Liver (tissue), 9 donors: Measurements from ENCODE around the gene CWH43. TPM values are rescaled to one million over a fixed set of nuclear protein-coding genes. Genes with fewer than 3 reads are reported as not detected.

Source experiments
- DNase-seq: peaks from one replicate; pipeline ENCODE4 v3.0.0-alpha.2; 2017; ENCODE audit warnings: low spot score
- H3K27ac ChIP-seq, 2 donors: one replicate each; pipeline ENCODE4 v1.7.0; 2013; ENCODE audit warnings: inconsistent platforms in 2 of 2, low read length in 2 of 2, control low read depth in 1 of 2, low read depth in 1 of 2, mild to moderate bottlenecking in 1 of 2
- H3K27me3 ChIP-seq, 4 donors: one replicate each; pipeline versions ENCODE4 v1.6.1 to v1.7.0; 2013; ENCODE audit warnings: low read length in 3 of 4, inconsistent platforms in 1 of 4, mild to moderate bottlenecking in 1 of 4, moderate library complexity in 1 of 4; ENCODE audit not compliant: control insufficient read depth in 4 of 4, insufficient read depth in 4 of 4
- H3K36me3 ChIP-seq, 4 donors: one replicate each; pipeline versions ENCODE4 v1.6.1 to v1.7.0; 2013; ENCODE audit warnings: low read length in 3 of 4, mild to moderate bottlenecking in 3 of 4, low read depth in 1 of 4, moderate library complexity in 1 of 4; ENCODE audit not compliant: control insufficient read depth in 4 of 4, insufficient read depth in 3 of 4
- H3K4me1 ChIP-seq, 4 donors: one replicate each; pipeline versions ENCODE4 v1.6.1 to v1.7.0; 2013; ENCODE audit warnings: low read length in 3 of 4, mild to moderate bottlenecking in 3 of 4, moderate library complexity in 1 of 4; ENCODE audit not compliant: control insufficient read depth in 4 of 4, insufficient read depth in 4 of 4
- H3K4me3 ChIP-seq, 3 donors: one replicate each; pipeline versions ENCODE4 v1.6.1 to v1.7.0; 2013; ENCODE audit warnings: low read length in 3 of 3, control low read depth in 1 of 3, low read depth in 1 of 3, mild to moderate bottlenecking in 1 of 3
- H3K9ac ChIP-seq, 2 donors: one replicate each; pipeline ENCODE4 v1.7.0; 2013; ENCODE audit warnings: low read length in 2 of 2, mild to moderate bottlenecking in 2 of 2, moderate library complexity in 2 of 2, control low read depth in 1 of 2, low read depth in 1 of 2
- H3K9me3 ChIP-seq, 4 donors: one replicate each; pipeline versions ENCODE4 v1.6.1 to v1.7.0; 2013; ENCODE audit warnings: low read length in 3 of 4; ENCODE audit not compliant: control insufficient read depth in 4 of 4
- CTCF ChIP-seq: fragments of 150-350 bp; IDR thresholded peaks from 2 replicates; pipeline ENCODE4 v1.5.1; 2017; ENCODE audit warnings: improper control_type of control experiment, low read depth, low read length; ENCODE audit not compliant: missing input control
- EGR1 ChIP-seq, 2 donors: IDR thresholded peaks; 2 replicates each; pipeline ENCODE4 v1.6.1; 2016 to 2018; ENCODE audit warnings: antibody characterized with exemption in 2 of 2, low read depth in 2 of 2
- FOXA1 ChIP-seq: IDR thresholded peaks from 2 replicates; pipeline ENCODE4 v1.6.1; 2016; ENCODE audit warnings: antibody characterized with exemption
- FOXA2 ChIP-seq: IDR thresholded peaks from 2 replicates; pipeline ENCODE4 v1.6.1; 2016; ENCODE audit warnings: antibody characterized with exemption
- GABPA ChIP-seq, 2 donors: IDR thresholded peaks in 1 of 2; conservative IDR thresholded peaks in 1 of 2; 2 replicates each; pipeline ENCODE4 v1.6.1; 2016; ENCODE audit warnings: antibody characterized with exemption in 2 of 2, mild to moderate bottlenecking in 1 of 2, moderate library complexity in 1 of 2
- HNF4A ChIP-seq, 2 donors: conservative IDR thresholded peaks; 2 replicates each; pipeline ENCODE4 v1.6.1; 2016; ENCODE audit warnings: antibody characterized with exemption in 2 of 2, mild to moderate bottlenecking in 2 of 2
- HNF4G ChIP-seq: IDR thresholded peaks from 2 replicates; pipeline ENCODE4 v1.6.1; 2016; ENCODE audit warnings: antibody characterized with exemption
- JUND ChIP-seq, 2 donors: IDR thresholded peaks; 2 replicates each; pipeline ENCODE4 v1.6.1; 2016; ENCODE audit warnings: antibody characterized with exemption in 2 of 2
- NR2F2 ChIP-seq: IDR thresholded peaks from 2 replicates; pipeline ENCODE4 v1.6.1; 2016; ENCODE audit warnings: antibody characterized with exemption
- RAD21 ChIP-seq, 2 donors: IDR thresholded peaks; 2 replicates each; pipeline ENCODE4 v1.6.1; 2016; ENCODE audit warnings: antibody characterized with exemption in 2 of 2, mild to moderate bottlenecking in 2 of 2
- RXRA ChIP-seq, 2 donors: IDR thresholded peaks; 2 replicates each; pipeline ENCODE4 v1.6.1; 2017 to 2018; ENCODE audit warnings: antibody characterized with exemption in 2 of 2, mild to moderate bottlenecking in 1 of 2
- SP1 ChIP-seq: IDR thresholded peaks from 2 replicates; pipeline ENCODE4 v1.6.1; 2018; ENCODE audit warnings: antibody characterized with exemption, mild to moderate bottlenecking
- TAF1 ChIP-seq: conservative IDR thresholded peaks from 2 replicates; pipeline ENCODE4 v1.6.1; 2016; ENCODE audit warnings: antibody characterized with exemption, mild to moderate bottlenecking
- YY1 ChIP-seq: IDR thresholded peaks from 2 replicates; pipeline ENCODE4 v1.6.1; 2016; ENCODE audit warnings: antibody characterized with exemption, mild to moderate bottlenecking
- WGBS: extraction: QIAGEN DNeasy Blood & Tissue Kit; methylation state at CpG from one replicate; pipeline ENCODE4 v1.1.7; 2013; 5-methylcytosine and 5-hydroxymethylcytosine counted together
- polyA plus RNA-seq, 2 donors: library from polyadenylated mRNA; stranded (reverse) in 1 of 2; unstranded in 1 of 2; fragments of 200-250 nt in 1 of 2; fragments of >200 nt in 1 of 2; fragmentation: Nextera tagmentation in 1 of 2; extraction: Ambion mirVana in 1 of 2; gene quantifications; one replicate each; pipeline versions ENCODE4 v1.2.1 to v1.2.3, GENCODE V29; 2013 to 2015
- total RNA-seq, 2 donors: library from RNA; depleted of rRNA; stranded (reverse); fragments of >200 nt; gene quantifications; one replicate each; pipeline ENCODE4 v1.2.3, GENCODE V29; 2014
- TF ChIP-seq, protein P1 (sequence below): IDR thresholded peaks from 2 replicates; pipeline ENCODE4 v1.6.1; 2016; ENCODE audit warnings: antibody characterized with exemption
- TF ChIP-seq, protein P2 (sequence below): IDR thresholded peaks from 2 replicates; pipeline ENCODE4 v1.6.1; 2016; ENCODE audit warnings: antibody characterized with exemption
- TF ChIP-seq, protein P3 (sequence below): IDR thresholded peaks from 2 replicates; pipeline ENCODE4 v1.6.1; 2016; ENCODE audit warnings: antibody characterized with exemption, mild to moderate bottlenecking
- TF ChIP-seq, protein P4 (sequence below): IDR thresholded peaks from 2 replicates; pipeline ENCODE4 v1.6.1; 2016; ENCODE audit warnings: antibody characterized with exemption
- donor health status: healthy.
- donor health status: healthy.
- donor health status: healthy.
- donor health status: healthy.
- donor health status: healthy.

CWH43 gene
- total and polyA plus RNA-seq, 4 donors = 0.08 to 0.13 (median 0.10) TPM; not detected in 1

DNA sequence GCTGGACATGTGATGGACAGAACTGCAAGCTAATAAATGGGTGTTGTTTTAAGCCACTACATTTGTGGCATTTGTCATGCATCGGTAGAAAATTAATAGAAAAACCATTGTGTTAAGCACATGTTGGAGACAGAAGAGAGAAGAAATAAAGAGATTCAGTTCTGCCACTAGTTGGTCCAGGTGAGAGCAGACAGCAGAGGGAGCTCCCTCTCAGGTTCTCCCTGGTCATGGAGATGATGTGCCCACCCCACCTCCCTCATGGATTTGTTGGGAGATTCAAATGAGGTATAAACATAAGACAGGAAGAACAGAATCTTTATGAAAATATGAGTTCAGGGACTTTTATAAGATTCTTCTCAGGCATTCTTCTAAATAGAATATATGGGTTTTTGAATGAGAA lies 42.7 kb upstream of the CWH43 start:
- WGBS = 61% methylated on average over 1 of the region's 1 CpG
- TF ChIP-seq RXRA (IDR thresholded peaks at IDR 0.05) (no peak), NR2F2 (no peak), RAD21 (IDR thresholded peaks at IDR 0.05) (peak in 1 of 2 donors; percentile 43)
- Histone ChIP-seq H3K4me3 (no peak overlapping the region), H3K9me3 (peaks cover 0 to 2% (median 0%) of the 10 kb centered on the region in 4 donors), H3K4me1 (no peaks in the 10 kb centered on the region), H3K36me3 (no peaks in the 10 kb centered on the region), H3K27ac (no peak overlapping the region), H3K9ac (no peak overlapping the region), H3K27me3 (no peaks in the 10 kb centered on the region)
- no peak for DNase-seq

DNA sequence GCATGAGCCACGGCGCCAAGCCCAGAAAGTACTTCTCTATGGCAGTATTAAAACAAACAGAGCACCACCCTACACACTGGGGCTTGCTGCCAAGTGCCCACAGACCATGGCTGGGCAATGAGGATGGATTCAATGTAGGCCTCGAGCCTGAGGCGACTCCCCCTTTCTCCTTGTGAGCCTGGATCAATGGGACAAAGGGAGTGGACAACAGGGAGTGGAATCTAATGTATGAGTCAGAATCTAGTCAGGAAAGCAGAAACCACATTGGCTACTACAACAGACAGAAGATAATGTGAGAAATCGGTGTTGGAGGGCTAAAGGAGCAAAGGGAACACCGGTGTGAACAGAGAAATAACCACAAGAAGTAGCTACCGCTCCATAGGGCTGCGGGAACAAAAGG lies 41.8 kb upstream of the CWH43 start:
- H3K4me1 ChIP-seq = no peaks in the 10 kb centered on the region
- 82% methylated on average over 8 of the region's 8 CpGs for WGBS
- H3K27ac ChIP-seq = no peak overlapping the region
- no peaks in the 10 kb centered on the region for H3K9me3 ChIP-seq
- H3K27me3 ChIP-seq = no peaks in the 10 kb centered on the region
- H3K4me3 ChIP-seq = no peak overlapping the region
- H3K9ac ChIP-seq = no peak overlapping the region
- no peak for DNase-seq
- no peaks in the 10 kb centered on the region for H3K36me3 ChIP-seq
- TF ChIP-seq HNF4A (conservative IDR thresholded peaks at IDR 0.05) (no peak), HNF4G (no peak), RXRA (IDR thresholded peaks at IDR 0.05) (no peak), NR2F2 (no peak), RAD21 (IDR thresholded peaks at IDR 0.05) (no peak), GABPA (IDR thresholded peaks at IDR 0.05 in 1 of 2, conservative IDR thresholded peaks at IDR 0.05 in 1 of 2) (no peak), FOXA1 (no peak), CTCF (no peak), EGR1 (IDR thresholded peaks at IDR 0.05; ENCODE audit: low read depth in 2 of 2) (no peak), JUND (IDR thresholded peaks at IDR 0.05) (no peak), YY1 (no peak), TAF1 (no peak), FOXA2 (no peak), SP1 (no peak)
- TF ChIP-seq, protein P1, sequence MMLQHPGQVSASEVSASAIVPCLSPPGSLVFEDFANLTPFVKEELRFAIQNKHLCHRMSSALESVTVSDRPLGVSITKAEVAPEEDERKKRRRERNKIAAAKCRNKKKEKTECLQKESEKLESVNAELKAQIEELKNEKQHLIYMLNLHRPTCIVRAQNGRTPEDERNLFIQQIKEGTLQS = no peak
- TF ChIP-seq, protein P2, sequence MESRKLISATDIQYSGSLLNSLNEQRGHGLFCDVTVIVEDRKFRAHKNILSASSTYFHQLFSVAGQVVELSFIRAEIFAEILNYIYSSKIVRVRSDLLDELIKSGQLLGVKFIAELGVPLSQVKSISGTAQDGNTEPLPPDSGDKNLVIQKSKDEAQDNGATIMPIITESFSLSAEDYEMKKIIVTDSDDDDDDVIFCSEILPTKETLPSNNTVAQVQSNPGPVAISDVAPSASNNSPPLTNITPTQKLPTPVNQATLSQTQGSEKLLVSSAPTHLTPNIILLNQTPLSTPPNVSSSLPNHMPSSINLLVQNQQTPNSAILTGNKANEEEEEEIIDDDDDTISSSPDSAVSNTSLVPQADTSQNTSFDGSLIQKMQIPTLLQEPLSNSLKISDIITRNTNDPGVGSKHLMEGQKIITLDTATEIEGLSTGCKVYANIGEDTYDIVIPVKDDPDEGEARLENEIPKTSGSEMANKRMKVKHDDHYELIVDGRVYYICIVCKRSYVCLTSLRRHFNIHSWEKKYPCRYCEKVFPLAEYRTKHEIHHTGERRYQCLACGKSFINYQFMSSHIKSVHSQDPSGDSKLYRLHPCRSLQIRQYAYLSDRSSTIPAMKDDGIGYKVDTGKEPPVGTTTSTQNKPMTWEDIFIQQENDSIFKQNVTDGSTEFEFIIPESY = no peak
- TF ChIP-seq, protein P3, sequence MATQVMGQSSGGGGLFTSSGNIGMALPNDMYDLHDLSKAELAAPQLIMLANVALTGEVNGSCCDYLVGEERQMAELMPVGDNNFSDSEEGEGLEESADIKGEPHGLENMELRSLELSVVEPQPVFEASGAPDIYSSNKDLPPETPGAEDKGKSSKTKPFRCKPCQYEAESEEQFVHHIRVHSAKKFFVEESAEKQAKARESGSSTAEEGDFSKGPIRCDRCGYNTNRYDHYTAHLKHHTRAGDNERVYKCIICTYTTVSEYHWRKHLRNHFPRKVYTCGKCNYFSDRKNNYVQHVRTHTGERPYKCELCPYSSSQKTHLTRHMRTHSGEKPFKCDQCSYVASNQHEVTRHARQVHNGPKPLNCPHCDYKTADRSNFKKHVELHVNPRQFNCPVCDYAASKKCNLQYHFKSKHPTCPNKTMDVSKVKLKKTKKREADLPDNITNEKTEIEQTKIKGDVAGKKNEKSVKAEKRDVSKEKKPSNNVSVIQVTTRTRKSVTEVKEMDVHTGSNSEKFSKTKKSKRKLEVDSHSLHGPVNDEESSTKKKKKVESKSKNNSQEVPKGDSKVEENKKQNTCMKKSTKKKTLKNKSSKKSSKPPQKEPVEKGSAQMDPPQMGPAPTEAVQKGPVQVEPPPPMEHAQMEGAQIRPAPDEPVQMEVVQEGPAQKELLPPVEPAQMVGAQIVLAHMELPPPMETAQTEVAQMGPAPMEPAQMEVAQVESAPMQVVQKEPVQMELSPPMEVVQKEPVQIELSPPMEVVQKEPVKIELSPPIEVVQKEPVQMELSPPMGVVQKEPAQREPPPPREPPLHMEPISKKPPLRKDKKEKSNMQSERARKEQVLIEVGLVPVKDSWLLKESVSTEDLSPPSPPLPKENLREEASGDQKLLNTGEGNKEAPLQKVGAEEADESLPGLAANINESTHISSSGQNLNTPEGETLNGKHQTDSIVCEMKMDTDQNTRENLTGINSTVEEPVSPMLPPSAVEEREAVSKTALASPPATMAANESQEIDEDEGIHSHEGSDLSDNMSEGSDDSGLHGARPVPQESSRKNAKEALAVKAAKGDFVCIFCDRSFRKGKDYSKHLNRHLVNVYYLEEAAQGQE = no peak
- TF ChIP-seq, protein P4, sequence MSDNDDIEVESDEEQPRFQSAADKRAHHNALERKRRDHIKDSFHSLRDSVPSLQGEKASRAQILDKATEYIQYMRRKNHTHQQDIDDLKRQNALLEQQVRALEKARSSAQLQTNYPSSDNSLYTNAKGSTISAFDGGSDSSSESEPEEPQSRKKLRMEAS = no peak
